H1 (cell line): ENCODE results near the gene SLC44A1. TPM values are rescaled to one million over a fixed set of nuclear protein-coding genes. Genes with fewer than 3 reads are reported as not detected.
A peak's percentile ranks its signal among the peaks of the same experiment; 100 is the strongest.

Experiments
- CTCF ChIA-PET: fragments of 300-600 bp; sonication (Branson Sonifier 250); formaldehyde crosslinking; loops from one replicate; lab custom pipeline; 2021; ENCODE audit not compliant: partially characterized antibody; lab: Charles Lee
- POLR2A ChIA-PET: fragments of 300-600 bp; sonication (Branson Sonifier 250); formaldehyde crosslinking; loops from one replicate; lab custom pipeline; 2021; ENCODE audit warnings: inconsistent platforms; ENCODE audit not compliant: partially characterized antibody; lab: Charles Lee
- DNase-seq, 2 experiments: peaks; one replicate each; pipeline versions ENCODE4 v3.0.0 to v3.0.0-alpha.2; 2010 to 2022; ENCODE audit warnings: low spot score in 2 of 2, low read depth in 1 of 2, mixed read lengths in 1 of 2
- FAIRE-seq: peaks from 2 replicates; lab custom pipeline; 2011; peaks lifted over from hg19 to GRCh38; lab: Jason Lieb, UNC
- H2AFZ ChIP-seq: 2 replicates; pipeline ENCODE4 v1.8.1; 2012; ENCODE audit warnings: low read length, inconsistent platforms
- H2AK5ac ChIP-seq: 2 replicates; pipeline ENCODE4 v1.6.1; 2013; ENCODE audit warnings: low read depth, low read length
- H2BK120ac ChIP-seq: replicated peaks from 2 replicates; pipeline ENCODE3; 2013; ENCODE audit warnings: low read depth, low read length, inconsistent platforms
- H2BK12ac ChIP-seq: 2 replicates; pipeline ENCODE4 v1.6.1; 2013; ENCODE audit warnings: low read depth, low read length
- H2BK15ac ChIP-seq: 2 replicates; pipeline ENCODE4 v1.6.1; 2013; ENCODE audit warnings: low read length
- H2BK20ac ChIP-seq: 2 replicates; pipeline ENCODE4 v1.6.1; 2013; ENCODE audit warnings: low read length
- H2BK5ac ChIP-seq: 2 replicates; pipeline ENCODE4 v1.6.1; 2013; ENCODE audit warnings: low read depth, low read length
- H3K14ac ChIP-seq: 2 replicates; pipeline ENCODE4 v1.6.1; 2013; ENCODE audit warnings: inconsistent platforms; ENCODE audit not compliant: insufficient read length
- H3K18ac ChIP-seq: 2 replicates; pipeline ENCODE4 v1.6.1; 2013; ENCODE audit warnings: low read length; ENCODE audit errors: extremely low read depth
- H3K23ac ChIP-seq: 2 replicates; pipeline ENCODE4 v1.6.1; 2013; ENCODE audit warnings: inconsistent platforms; ENCODE audit not compliant: insufficient read length
- H3K23me2 ChIP-seq: 2 replicates; pipeline ENCODE4 v1.6.1; 2013; ENCODE audit warnings: low read depth, low read length
- H3K27ac ChIP-seq: 2 replicates; pipeline ENCODE4 v1.6.1; 2011; ENCODE audit warnings: low read depth, low read length, inconsistent platforms
- H3K27me3 ChIP-seq, 4 experiments: replicated peaks in 1 of 4; 1 replicate in 1 of 4; 2 replicates in 3 of 4; pipeline versions ENCODE4 v1.6.1 to v1.8.1; 2011 to 2013; ENCODE audit warnings: low read length in 3 of 4, mild to moderate bottlenecking in 3 of 4, inconsistent platforms in 2 of 4, mixed read lengths in 2 of 4, moderate library complexity in 1 of 4; ENCODE audit not compliant: control insufficient read depth in 3 of 4, insufficient read depth in 3 of 4; ENCODE audit errors: extremely low read depth in 1 of 4
- H3K36me3 ChIP-seq, 4 experiments: 2 replicates each; pipeline versions ENCODE4 v1.6.1 to v1.8.1; 2011 to 2013; ENCODE audit warnings: mild to moderate bottlenecking in 4 of 4, low read length in 3 of 4, moderate library complexity in 2 of 4, control low read depth in 1 of 4, inconsistent platforms in 1 of 4; ENCODE audit not compliant: insufficient read depth in 4 of 4, control insufficient read depth in 2 of 4
- H3K4ac ChIP-seq: replicated peaks from 2 replicates; pipeline ENCODE3; 2013; ENCODE audit warnings: low read length, low read depth, mixed read lengths, inconsistent platforms; ENCODE audit not compliant: insufficient read length
- H3K4me1 ChIP-seq, 4 experiments: replicated peaks in 1 of 4; 1 replicate in 1 of 4; 2 replicates in 3 of 4; pipeline versions ENCODE4 v1.6.1 to v1.8.1; 2011 to 2013; ENCODE audit warnings: low read length in 3 of 4, inconsistent platforms in 2 of 4, mixed read lengths in 1 of 4; ENCODE audit not compliant: insufficient read depth in 4 of 4, control insufficient read depth in 3 of 4
- H3K4me2 ChIP-seq, 2 experiments: 2 replicates each; pipeline versions ENCODE4 v1.6.1 to v1.8.1; 2011 to 2013; ENCODE audit warnings: low read depth in 2 of 2, low read length in 2 of 2, control low read depth in 1 of 2, inconsistent platforms in 1 of 2, mild to moderate bottlenecking in 1 of 2; ENCODE audit not compliant: insufficient read depth in 1 of 2
- H3K4me3 ChIP-seq, 4 experiments: fragments of 200-600, 300-600 bp in 1 of 4; sonication (generic), shearing (Covaris generic), sonication (Bioruptor Twin) in 1 of 4; 2 replicates each; pipeline versions ENCODE4 v1.5.1 to v1.8.1; 2011 to 2016; ENCODE audit warnings: low read length in 4 of 4, low read depth in 3 of 4, control low read depth in 2 of 4, inconsistent platforms in 2 of 4, mild to moderate bottlenecking in 2 of 4, mixed read lengths in 1 of 4, moderate library complexity in 1 of 4; ENCODE audit not compliant: insufficient read depth in 2 of 4; ENCODE audit errors: extremely low read depth in 1 of 4
- H3K56ac ChIP-seq: replicated peaks from 2 replicates; pipeline ENCODE3; 2013; ENCODE audit warnings: low read depth, mild to moderate bottlenecking, mixed read lengths, low read length, inconsistent platforms; ENCODE audit not compliant: insufficient read length
- H3K79me1 ChIP-seq: 2 replicates; pipeline ENCODE4 v1.6.1; 2013; ENCODE audit warnings: low read depth, low read length, control low read depth
- H3K79me2 ChIP-seq, 2 experiments: 2 replicates each; pipeline versions ENCODE4 v1.6.1 to v1.8.1; 2012 to 2013; ENCODE audit warnings: low read length in 2 of 2, mild to moderate bottlenecking in 2 of 2, inconsistent platforms in 1 of 2; ENCODE audit not compliant: insufficient read depth in 2 of 2, control insufficient read depth in 1 of 2
- H3K9ac ChIP-seq, 4 experiments: replicated peaks in 1 of 4; 1 replicate in 1 of 4; 2 replicates in 3 of 4; pipeline versions ENCODE4 v1.6.1 to v1.8.1; 2011 to 2013; ENCODE audit warnings: low read depth in 3 of 4, low read length in 3 of 4, control low read depth in 2 of 4, mild to moderate bottlenecking in 2 of 4, moderate library complexity in 2 of 4, inconsistent platforms in 1 of 4; ENCODE audit errors: extremely low read depth in 1 of 4
- H3K9me3 ChIP-seq, 2 experiments: 2 replicates each; pipeline versions ENCODE4 v1.6.1 to v1.8.1; 2012 to 2013; ENCODE audit warnings: mild to moderate bottlenecking in 2 of 2, moderate library complexity in 2 of 2, control low read depth in 1 of 2, inconsistent platforms in 1 of 2, low read depth in 1 of 2, low read length in 1 of 2, mixed read lengths in 1 of 2; ENCODE audit not compliant: insufficient read depth in 2 of 2
- H4K20me1 ChIP-seq, 2 experiments: replicated peaks in 1 of 2; 2 replicates each; pipeline versions ENCODE3 to v1.8.1; 2011 to 2013; ENCODE audit warnings: inconsistent platforms in 2 of 2, low read length in 2 of 2, mild to moderate bottlenecking in 1 of 2; ENCODE audit not compliant: insufficient read depth in 2 of 2, control insufficient read depth in 1 of 2
- H4K5ac ChIP-seq: 2 replicates; pipeline ENCODE4 v1.6.1; 2013; ENCODE audit warnings: low read length, low read depth, mixed read lengths, inconsistent platforms; ENCODE audit not compliant: insufficient read length
- H4K8ac ChIP-seq: 2 replicates; pipeline ENCODE4 v1.8.0; 2013; ENCODE audit warnings: mild to moderate bottlenecking, moderate library complexity, low read length, inconsistent platforms; ENCODE audit not compliant: insufficient read depth; ENCODE audit errors: extremely low read depth
- H4K91ac ChIP-seq: replicated peaks from 2 replicates; pipeline ENCODE3; 2013; ENCODE audit warnings: low read length, mixed read lengths, inconsistent platforms; ENCODE audit not compliant: insufficient read length
- CHD1 ChIP-seq: IDR thresholded peaks from 2 replicates; pipeline ENCODE4 v1.6.1; 2012; ENCODE audit warnings: low read depth, low read length, improper control_type of control experiment
- CTCF ChIP-seq, 3 experiments: IDR thresholded peaks; 1 replicate in 2 of 3; 2 replicates in 1 of 3; pipeline versions ENCODE4 v1.5.1 to v1.6.1; 2011; ENCODE audit warnings: low read length in 3 of 3, mild to moderate bottlenecking in 3 of 3, inconsistent platforms in 2 of 3, low read depth in 1 of 3, moderate library complexity in 1 of 3; ENCODE audit not compliant: insufficient read depth in 1 of 3; ENCODE audit errors: control extremely low read depth in 1 of 3
- JUND ChIP-seq: IDR thresholded peaks from 2 replicates; pipeline ENCODE4 v1.6.1; 2011; ENCODE audit warnings: mild to moderate bottlenecking, improper control_type of control experiment, low read length
- RAD21 ChIP-seq, 2 experiments: IDR thresholded peaks in 1 of 2; conservative IDR thresholded peaks in 1 of 2; 2 replicates each; pipeline ENCODE4 v1.6.1; 2011; ENCODE audit warnings: low read depth in 2 of 2, low read length in 2 of 2, improper control_type of control experiment in 1 of 2, inconsistent platforms in 1 of 2, mild to moderate bottlenecking in 1 of 2, moderate library complexity in 1 of 2
- RFX5 ChIP-seq: IDR thresholded peaks from 2 replicates; pipeline ENCODE4 v1.6.1; 2011; ENCODE audit warnings: low read depth, low read length, improper control_type of control experiment, borderline replicate concordance
- WGBS, 2 experiments: shearing (Covaris generic) in 1 of 2; methylation state at CpG; one replicate each; pipeline versions ENCODE4 v1.1.6 to v1.1.7; 2013 to 2015; ENCODE audit warnings: low lambda C conversion rate in 2 of 2, mixed read lengths in 2 of 2, inconsistent platforms in 1 of 2, low coverage in 1 of 2, missing lambda C conversion rate in 1 of 2; ENCODE audit not compliant: insufficient replicate concordance in 2 of 2, insufficient coverage in 1 of 2, insufficient read length in 1 of 2; ENCODE audit errors: extremely low coverage in 1 of 2, missing lambda C conversion rate in 1 of 2; 5-methylcytosine and 5-hydroxymethylcytosine counted together
- polyA plus RNA-seq, 7 experiments: library from polyadenylated mRNA; depleted of rRNA in 3 of 7; stranded (reverse) in 5 of 7; unstranded in 2 of 7; fragments of >200 nt in 5 of 7; fragments of 200-250 nt in 2 of 7; gene quantifications; 1 replicate in 5 of 7; 2 replicates in 1 of 7; 4 replicates in 1 of 7; pipeline versions ENCODE4 v1.2.1 to v1.2.3, GENCODE V29; 2011 to 2013; ENCODE audit warnings: missing spikeins in 2 of 7, mixed read lengths in 2 of 7
- total RNA-seq: library from RNA; stranded (reverse); fragmentation: NEBNext Ultra II Directional; extraction: Animal tissue kit (Norgen Biotek cat#: 25700); gene quantifications from 2 replicates; pipeline ENCODE4 v1.2.1, GENCODE V29; 2021

SLC44A1 gene
- total and polyA plus RNA-seq, 2 of the 8 experiments (the other 6 are each of a cell fraction or from before 2014, with no cell fraction given) = 30.5 to 71.2 TPM

GRCh38 chr9:105425816-105426433, 181.5 kb downstream of the SLC44A1 start:
- ChIA-PET CTCF (interaction anchor here (0.8 to 1.6 kb wide), 5 partner anchors 9 to 90 kb away, joined by 3 to 6 read pairs (median 3); no protein-coding TSS in a partner anchor), POLR2A (no interaction called here)
- TF ChIP-seq RFX5 (no peak), CTCF (IDR thresholded peaks at IDR 0.05; ENCODE audit: control extremely low read depth in 1 of 3, insufficient read depth in 1 of 3, low read depth in 1 of 3, low read length in 3 of 3) (peak in 2 of 3 experiments; percentile 27 to 29; a peak in 2 of 4 replicates), CHD1 (no peak), RAD21 (IDR thresholded peaks at IDR 0.05 in 1 of 2, conservative IDR thresholded peaks at IDR 0.05 in 1 of 2; ENCODE audit: low read depth in 2 of 2, low read length in 2 of 2) (peak; percentile 54 to 62), JUND (no peak)
- Histone ChIP-seq H3K23me2 (no peaks in the 10 kb centered on the region), H3K9ac (no peak overlapping the region), H3K4ac (no peak overlapping the region), H3K4me1 (no peaks in the 10 kb centered on the region), H4K20me1 (no peaks in the 10 kb centered on the region), H3K27me3 (no peaks in the 10 kb centered on the region), H3K79me1 (no peaks in the 10 kb centered on the region; the same call in 1 of the 2 replicates), H2AK5ac (no peak overlapping the region), H2BK5ac (no peak overlapping the region), H2AFZ (no peak overlapping the region), H3K27ac (no peak overlapping the region), H2BK12ac (no peak overlapping the region), H3K18ac (no peak overlapping the region), H3K79me2 (no peaks in the 10 kb centered on the region), H3K4me3 (no peak overlapping the region), H3K36me3 (no peaks in the 10 kb centered on the region), H3K56ac (no peak overlapping the region), H3K14ac (no peak overlapping the region), H4K91ac (no peak overlapping the region), H2BK20ac (no peak overlapping the region), H3K23ac (no peak overlapping the region), H2BK120ac (no peak overlapping the region), H2BK15ac (no peak overlapping the region), H3K4me2 (no peak overlapping the region), H3K9me3 (no peaks in the 10 kb centered on the region), H4K5ac (no peak overlapping the region), H4K8ac (no peak overlapping the region)
- FAIRE-seq (no peak), DNase-seq (peak in 1 of 2 experiments; percentile 28)
- WGBS, 2 experiments = 83% methylated on average over 2 of the region's 2 CpGs; no CpG with 5 or more reads in 1 of the 2 experiments
